GM12874 (cell line): ENCODE results near the gene NOS1AP.

Experiments used
- CTCF ChIP-seq: IDR thresholded peaks from 2 replicates; pipeline ENCODE4 v1.5.1; 2011; ENCODE audit warnings: low read depth, mild to moderate bottlenecking, control low read depth, low read length, moderate library complexity; ENCODE audit not compliant: insufficient read depth

The NOS1AP gene

GRCh38 chr1:162279136-162279498, 209.6 kb downstream of the NOS1AP start:
- TF ChIP-seq CTCF, result no peak

- TF ChIP-seq CTCF, result no peak
These were observed 211.9 kb downstream of the NOS1AP start for GRCh38 chr1:162281426-162281825.

- TF ChIP-seq CTCF, result no peak
These were observed 214.2 kb downstream of the NOS1AP start for GRCh38 chr1:162283657-162284056.

GRCh38 chr1:162284206-162284955, 214.9 kb downstream of the NOS1AP start:
- no peak for TF ChIP-seq CTCF

GRCh38 chr1:162285149-162285561, 215.7 kb downstream of the NOS1AP start:
- TF ChIP-seq CTCF, result no peak

- no peak for TF ChIP-seq CTCF
These were observed 221.5 kb downstream of the NOS1AP start for GRCh38 chr1:162291000-162291399.

GRCh38 chr1:162292422-162292849, 222.9 kb downstream of the NOS1AP start:
- no peak for TF ChIP-seq CTCF
